Tibial nerve (tissue), 4 donors: Measurements from ENCODE around the gene SPOCK1. TPM values are rescaled to one million over a fixed set of nuclear protein-coding genes. Genes with fewer than 3 reads are reported as not detected.

Experiments
- DNase-seq, 2 donors: peaks; one replicate each; pipeline ENCODE4 v3.0.0-alpha.2; 2019; ENCODE audit warnings: low spot score in 2 of 2
- H3K27ac ChIP-seq, 4 donors: fragments of 200-600 bp; sonication (generic) in 3 of 4; one replicate each; pipeline ENCODE4 v1.5.1; 2017 to 2019; ENCODE audit warnings: mild to moderate bottlenecking in 1 of 4
- H3K27me3 ChIP-seq, 2 donors: fragments of 200-600 bp; sonication (generic) in 1 of 2; one replicate each; pipeline versions ENCODE4 v1.5.1 to v1.6.0; 2017 to 2019
- H3K36me3 ChIP-seq, 3 donors: fragments of 200-600 bp; sonication (generic); one replicate each; pipeline ENCODE4 v1.5.1; 2018 to 2019
- H3K4me1 ChIP-seq, 4 donors: fragments of 200-600 bp; sonication (generic) in 3 of 4; one replicate each; pipeline ENCODE4 v1.5.1; 2017 to 2019
- H3K4me3 ChIP-seq, 4 donors: fragments of 200-600 bp; sonication (generic) in 3 of 4; one replicate each; pipeline ENCODE4 v1.5.1; 2017 to 2019; ENCODE audit warnings: mild to moderate bottlenecking in 1 of 4, moderate library complexity in 1 of 4
- H3K9me3 ChIP-seq, 4 donors: fragments of 200-600 bp; sonication (generic) in 3 of 4; one replicate each; pipeline ENCODE4 v1.5.1; 2017 to 2019
- EP300 ChIP-seq, 2 donors: sonication (generic); formaldehyde crosslinking; IDR thresholded peaks; one replicate each; pipeline ENCODE4 v1.6.1; 2017; ENCODE audit warnings: antibody characterized with exemption in 2 of 2, mild to moderate bottlenecking in 1 of 2
- POLR2A ChIP-seq, 2 donors: fragments of 450-650 bp; IDR thresholded peaks; one replicate each; pipeline ENCODE4 v1.6.1; 2017; ENCODE audit warnings: antibody characterized with exemption in 2 of 2, mild to moderate bottlenecking in 2 of 2, moderate library complexity in 2 of 2
- whole genome bisulfite sequencing, 2 donors: methylation state at CpG; one replicate each; pipeline ENCODE4 v1.1.5; 2018; 5-methylcytosine and 5-hydroxymethylcytosine counted together
- total RNA-seq, 4 donors: library from RNA; depleted of rRNA; stranded (reverse); fragments of >200 nt; gene quantifications; one replicate each; pipeline ENCODE4 v1.1.0, GENCODE V29; 2016
- TF ChIP-seq, protein P1 (sequence below), 5 experiments: fragments of 200-600 bp in 3 of 5; fragments of 450-650 bp in 2 of 5; sonication (generic) in 3 of 5; IDR thresholded peaks; one replicate each; pipeline ENCODE4 v1.5.1; 2016 to 2019; ENCODE audit warnings: antibody characterized with exemption in 5 of 5, mild to moderate bottlenecking in 3 of 5, moderate library complexity in 2 of 5

Gene SPOCK1
- total RNA-seq, 4 donors from 2014 or later: 39.8 to 119 (median 73.1) TPM

- no peak for TF ChIP-seq POLR2A (IDR thresholded peaks at IDR 0.05)
- TF ChIP-seq, protein P1, sequence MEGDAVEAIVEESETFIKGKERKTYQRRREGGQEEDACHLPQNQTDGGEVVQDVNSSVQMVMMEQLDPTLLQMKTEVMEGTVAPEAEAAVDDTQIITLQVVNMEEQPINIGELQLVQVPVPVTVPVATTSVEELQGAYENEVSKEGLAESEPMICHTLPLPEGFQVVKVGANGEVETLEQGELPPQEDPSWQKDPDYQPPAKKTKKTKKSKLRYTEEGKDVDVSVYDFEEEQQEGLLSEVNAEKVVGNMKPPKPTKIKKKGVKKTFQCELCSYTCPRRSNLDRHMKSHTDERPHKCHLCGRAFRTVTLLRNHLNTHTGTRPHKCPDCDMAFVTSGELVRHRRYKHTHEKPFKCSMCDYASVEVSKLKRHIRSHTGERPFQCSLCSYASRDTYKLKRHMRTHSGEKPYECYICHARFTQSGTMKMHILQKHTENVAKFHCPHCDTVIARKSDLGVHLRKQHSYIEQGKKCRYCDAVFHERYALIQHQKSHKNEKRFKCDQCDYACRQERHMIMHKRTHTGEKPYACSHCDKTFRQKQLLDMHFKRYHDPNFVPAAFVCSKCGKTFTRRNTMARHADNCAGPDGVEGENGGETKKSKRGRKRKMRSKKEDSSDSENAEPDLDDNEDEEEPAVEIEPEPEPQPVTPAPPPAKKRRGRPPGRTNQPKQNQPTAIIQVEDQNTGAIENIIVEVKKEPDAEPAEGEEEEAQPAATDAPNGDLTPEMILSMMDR (IDR thresholded peaks at IDR 0.05): no peak
- Histone ChIP-seq H3K36me3 (no peaks in the 10 kb centered on the region), H3K27me3 (no peaks in the 10 kb centered on the region), H3K9me3 (no peaks in the 10 kb centered on the region), H3K27ac (no peak overlapping the region), H3K4me1 (no peaks in the 10 kb centered on the region), H3K4me3 (no peak overlapping the region)
- WGBS, 2 donors: 36 to 53% methylated on average over 3 of the region's 3 CpGs
- no peak for DNase-seq
These were observed 133.8 kb downstream of the SPOCK1 start for GRCh38 chr5:137365126-137365865.

DNA sequence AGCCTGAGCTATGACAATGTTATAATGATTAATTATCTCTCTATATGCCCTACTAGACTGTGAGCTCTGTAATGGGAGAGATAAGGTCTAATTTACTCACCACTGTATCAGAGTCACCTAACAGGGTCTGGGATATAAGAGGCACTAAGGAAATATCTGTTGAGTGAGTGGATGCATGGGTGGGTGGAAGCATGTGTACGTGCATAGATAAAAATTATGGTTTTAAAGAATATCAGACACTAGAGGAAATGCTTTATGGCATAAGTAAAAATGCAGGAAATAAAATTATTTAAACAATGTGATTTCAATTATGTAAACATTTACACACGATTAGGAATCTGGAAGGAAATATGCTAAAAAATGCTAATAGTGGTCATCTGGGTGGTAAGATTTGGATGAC is 137.8 kb downstream of the SPOCK1 start:
- Histone ChIP-seq H3K36me3 (no peaks in the 10 kb centered on the region), H3K27me3 (no peaks in the 10 kb centered on the region), H3K4me1 (no peaks in the 10 kb centered on the region), H3K27ac (no peak overlapping the region), H3K4me3 (no peak overlapping the region), H3K9me3 (no peaks in the 10 kb centered on the region)
- TF ChIP-seq POLR2A (IDR thresholded peaks at IDR 0.05) (no peak), EP300 (IDR thresholded peaks at IDR 0.05) (no peak)
- TF ChIP-seq, protein P1 (IDR thresholded peaks at IDR 0.05): no peak
- no peak for DNase-seq
- 57 to 60% methylated on average over 2 of the region's 2 CpGs for WGBS, 2 donors

DNA sequence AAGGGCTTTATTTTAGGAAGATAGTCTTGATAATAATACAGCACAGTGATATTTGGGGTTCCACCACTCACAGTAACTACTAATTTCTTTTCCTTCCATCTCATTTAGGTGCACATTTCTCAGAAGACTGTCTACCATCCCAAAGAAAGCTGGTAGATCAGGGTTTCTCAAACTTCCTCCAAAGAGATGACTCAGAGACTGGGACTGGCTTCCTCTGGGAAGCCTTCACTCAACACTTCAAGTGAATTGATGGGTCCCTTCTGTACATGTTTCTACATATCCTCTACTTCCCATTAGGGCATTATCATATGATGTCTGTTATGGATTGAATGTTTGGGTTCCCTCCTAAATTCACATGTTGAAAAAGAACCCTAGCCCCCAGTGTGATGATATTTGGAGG is 138.5 kb downstream of the SPOCK1 start:
- Histone ChIP-seq H3K36me3 (no peaks in the 10 kb centered on the region), H3K9me3 (no peaks in the 10 kb centered on the region), H3K27me3 (no peaks in the 10 kb centered on the region), H3K27ac (no peak overlapping the region), H3K4me1 (no peaks in the 10 kb centered on the region), H3K4me3 (no peak overlapping the region)
- DNase-seq: no peak
- TF ChIP-seq, protein P1 (IDR thresholded peaks at IDR 0.05): no peak
- TF ChIP-seq POLR2A (IDR thresholded peaks at IDR 0.05) (no peak), EP300 (IDR thresholded peaks at IDR 0.05) (no peak)

DNA sequence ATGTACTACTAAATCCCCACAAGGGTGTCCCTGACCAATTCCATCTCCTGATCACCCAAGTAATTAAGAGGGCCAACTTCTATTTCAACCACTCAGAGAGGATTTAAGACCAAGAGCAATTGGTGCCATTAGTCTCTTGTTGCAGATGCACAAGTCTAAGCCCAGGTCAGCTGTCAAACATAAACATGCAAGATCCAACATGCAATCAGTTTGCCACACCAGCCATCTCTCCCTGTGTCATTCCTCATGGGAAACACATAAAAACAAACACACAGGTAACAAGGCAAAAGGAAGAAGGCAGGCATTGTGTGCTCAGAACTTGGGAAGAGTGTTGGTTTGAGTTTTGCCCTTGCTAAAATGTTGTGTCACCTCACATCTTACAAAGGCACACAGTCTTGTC is 139.2 kb downstream of the SPOCK1 start:
- no peak for DNase-seq
- Histone ChIP-seq H3K27me3 (no peaks in the 10 kb centered on the region), H3K4me1 (no peaks in the 10 kb centered on the region), H3K27ac (no peak overlapping the region), H3K36me3 (no peaks in the 10 kb centered on the region), H3K4me3 (no peak overlapping the region), H3K9me3 (no peaks in the 10 kb centered on the region)
- no peak for TF ChIP-seq POLR2A (IDR thresholded peaks at IDR 0.05)
- TF ChIP-seq EP300 (IDR thresholded peaks at IDR 0.05): no peak
- TF ChIP-seq, protein P1 (IDR thresholded peaks at IDR 0.05): no peak

DNA sequence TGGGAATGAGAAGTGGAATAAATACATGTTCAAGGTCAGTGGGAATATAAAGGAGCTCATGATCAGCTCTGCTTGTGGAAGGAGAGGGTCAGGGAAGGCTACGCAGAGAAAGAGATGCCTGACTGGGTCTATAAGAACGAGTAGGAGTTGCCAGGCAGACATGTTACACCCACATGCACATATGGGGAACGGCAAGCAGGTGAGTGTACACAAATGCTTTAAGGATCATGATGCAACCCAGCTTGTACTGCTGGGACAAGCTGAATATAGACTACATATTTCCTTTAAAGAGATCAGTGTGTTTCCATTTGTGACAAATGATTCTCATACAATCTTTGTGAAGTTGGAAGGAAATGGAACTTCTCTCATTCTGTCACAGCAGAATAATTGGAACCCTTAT is 141.7 kb downstream of the SPOCK1 start:
- no peaks in the 10 kb centered on the region for H3K4me1 ChIP-seq
- H3K27me3 ChIP-seq: no peaks in the 10 kb centered on the region
- DNase-seq: no peak
- H3K36me3 ChIP-seq: no peaks in the 10 kb centered on the region
- H3K4me3 ChIP-seq: no peak overlapping the region
- H3K27ac ChIP-seq: no peak overlapping the region
- 70 to 78% methylated on average over 3 of the region's 3 CpGs for WGBS, 2 donors
- no peaks in the 10 kb centered on the region for H3K9me3 ChIP-seq
- TF ChIP-seq, protein P1 (IDR thresholded peaks at IDR 0.05): no peak
- no peak for TF ChIP-seq EP300 (IDR thresholded peaks at IDR 0.05)
- TF ChIP-seq POLR2A (IDR thresholded peaks at IDR 0.05): no peak
